HL-60 (cell line): Measurements from ENCODE around the gene TCP1.

Experiments
- GABPA ChIP-seq: IDR thresholded peaks from 2 replicates; pipeline ENCODE4 v1.6.1; 2012; ENCODE audit warnings: low read depth
- POLR2AphosphoS5 ChIP-seq: IDR thresholded peaks from 2 replicates; pipeline ENCODE4 v1.6.1; 2012; ENCODE audit warnings: low read depth
- REST ChIP-seq: IDR thresholded peaks from 2 replicates; pipeline ENCODE4 v1.6.1; 2012; ENCODE audit warnings: low read depth; ENCODE audit not compliant: insufficient replicate concordance
- SPI1 ChIP-seq: IDR thresholded peaks from 2 replicates; pipeline ENCODE4 v1.6.1; 2012; ENCODE audit warnings: low read depth, mild to moderate bottlenecking, borderline replicate concordance
- TF ChIP-seq, protein P1 (sequence below): IDR thresholded peaks from one replicate; pipeline ENCODE4 v1.5.1; 2011; ENCODE audit warnings: low read length, control low read depth, inconsistent platforms; ENCODE audit not compliant: insufficient read depth

DNA sequence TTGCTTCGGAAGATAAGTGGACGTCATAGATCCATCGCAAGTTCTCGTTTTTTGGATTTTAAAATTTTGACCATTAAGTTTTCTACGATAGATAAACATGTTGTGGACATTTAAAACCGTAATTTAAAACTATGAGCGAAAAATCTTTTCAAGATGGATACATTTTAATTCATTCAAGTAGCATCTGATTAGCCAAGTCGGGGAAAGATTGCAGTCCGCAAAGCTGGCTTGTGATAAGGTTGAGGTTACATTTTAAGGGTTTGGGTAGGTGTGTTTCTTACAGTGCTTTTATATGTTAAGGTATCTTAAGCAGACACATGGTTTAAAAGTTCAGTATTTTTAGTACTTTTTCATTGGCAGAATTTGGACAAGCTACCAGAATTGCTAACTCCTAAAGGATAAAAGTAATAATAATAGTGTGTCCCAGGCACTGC, 60.9 kb downstream of the TCP1 start:
- TF ChIP-seq GABPA (no peak), POLR2AphosphoS5 (no peak), SPI1 (no peak), REST (no peak)
- TF ChIP-seq, protein P1, sequence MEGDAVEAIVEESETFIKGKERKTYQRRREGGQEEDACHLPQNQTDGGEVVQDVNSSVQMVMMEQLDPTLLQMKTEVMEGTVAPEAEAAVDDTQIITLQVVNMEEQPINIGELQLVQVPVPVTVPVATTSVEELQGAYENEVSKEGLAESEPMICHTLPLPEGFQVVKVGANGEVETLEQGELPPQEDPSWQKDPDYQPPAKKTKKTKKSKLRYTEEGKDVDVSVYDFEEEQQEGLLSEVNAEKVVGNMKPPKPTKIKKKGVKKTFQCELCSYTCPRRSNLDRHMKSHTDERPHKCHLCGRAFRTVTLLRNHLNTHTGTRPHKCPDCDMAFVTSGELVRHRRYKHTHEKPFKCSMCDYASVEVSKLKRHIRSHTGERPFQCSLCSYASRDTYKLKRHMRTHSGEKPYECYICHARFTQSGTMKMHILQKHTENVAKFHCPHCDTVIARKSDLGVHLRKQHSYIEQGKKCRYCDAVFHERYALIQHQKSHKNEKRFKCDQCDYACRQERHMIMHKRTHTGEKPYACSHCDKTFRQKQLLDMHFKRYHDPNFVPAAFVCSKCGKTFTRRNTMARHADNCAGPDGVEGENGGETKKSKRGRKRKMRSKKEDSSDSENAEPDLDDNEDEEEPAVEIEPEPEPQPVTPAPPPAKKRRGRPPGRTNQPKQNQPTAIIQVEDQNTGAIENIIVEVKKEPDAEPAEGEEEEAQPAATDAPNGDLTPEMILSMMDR, result no peak
